ENCODE measurements around the gene BNIP5. TPM values are rescaled to one million over a fixed set of nuclear protein-coding genes. Genes with fewer than 3 reads are reported as not detected.

The BNIP5 gene
- total RNA-seq, 1 experiment from 2014 or later = not detected

DNA sequence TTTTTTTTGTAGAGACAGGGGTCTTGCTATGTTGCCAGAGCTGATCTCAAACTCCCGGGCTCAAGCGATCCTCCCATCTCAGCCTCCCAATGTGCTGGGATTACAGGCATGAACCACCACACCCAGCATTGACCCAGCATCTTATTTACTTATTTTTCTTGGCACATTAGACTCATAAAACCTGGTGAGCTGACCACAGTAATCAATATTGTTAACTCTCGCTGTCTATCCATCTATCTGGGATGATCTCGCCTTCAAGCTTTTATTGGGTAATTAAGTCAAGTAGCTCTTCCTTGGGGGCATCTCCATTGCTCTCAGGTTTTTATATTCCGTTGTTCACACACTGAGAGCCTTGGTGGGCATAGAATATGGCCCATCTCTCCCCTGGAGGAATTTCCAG, 49.8 kb downstream of the BNIP5 start:
- Mint-ChIP-seq H3K4me3 (no peak overlapping the region), H3K36me3 (no peaks in the 10 kb centered on the region), H3K4me1 (peaks cover 10% of the 10 kb centered on the region), H3K27me3 (ENCODE audit: low read depth) (peaks cover 20% of the 10 kb centered on the region), H3K27ac (no peak overlapping the region), H3K9me3 (no peaks in the 10 kb centered on the region)
- DNase-seq (ENCODE audit: low spot score) (no peak), ATAC-seq (no peak)
- ChIA-PET POLR2A (no interaction called here), CTCF (interaction anchor here (1.3 to 6.7 kb wide), 2 partner anchors 16 to 54 kb away, joined by 7 to 65 read pairs; no protein-coding TSS in a partner anchor)
- TF ChIP-seq ZNF532 (CRISPR knock-in tag; IDR thresholded peaks at IDR 0.05; ENCODE audit: borderline replicate concordance) (no peak), ATF6 (CRISPR knock-in tag; IDR thresholded peaks at IDR 0.05) (no peak), ZNF396 (CRISPR knock-in tag; IDR thresholded peaks at IDR 0.05; ENCODE audit: borderline replicate concordance) (no peak), EMX1 (CRISPR knock-in tag; IDR thresholded peaks at IDR 0.05) (no peak), SMAD3 (CRISPR knock-in tag; IDR thresholded peaks at IDR 0.05; ENCODE audit: borderline replicate concordance) (no peak), USF1 (CRISPR knock-in tag; IDR thresholded peaks at IDR 0.05) (no peak), E2F4 (CRISPR knock-in tag; IDR thresholded peaks at IDR 0.05; ENCODE audit: borderline replicate concordance, low read depth) (no peak), NR1H2 (CRISPR knock-in tag; IDR thresholded peaks at IDR 0.05) (no peak), TEAD1 (CRISPR knock-in tag; IDR thresholded peaks at IDR 0.05) (no peak), E2F5 (CRISPR knock-in tag; IDR thresholded peaks at IDR 0.05) (no peak), ZNF232 (CRISPR knock-in tag; IDR thresholded peaks at IDR 0.05) (no peak), ZNF512 (CRISPR knock-in tag; IDR thresholded peaks at IDR 0.05; ENCODE audit: borderline replicate concordance) (no peak), ZBTB21 (CRISPR knock-in tag; IDR thresholded peaks at IDR 0.05; ENCODE audit: borderline replicate concordance) (no peak), GRHL2 (CRISPR knock-in tag; IDR thresholded peaks at IDR 0.05; ENCODE audit: insufficient replicate concordance, severe bottlenecking) (no peak), JUN (CRISPR knock-in tag; IDR thresholded peaks at IDR 0.05) (no peak)
- TF ChIP-seq, protein P1, sequence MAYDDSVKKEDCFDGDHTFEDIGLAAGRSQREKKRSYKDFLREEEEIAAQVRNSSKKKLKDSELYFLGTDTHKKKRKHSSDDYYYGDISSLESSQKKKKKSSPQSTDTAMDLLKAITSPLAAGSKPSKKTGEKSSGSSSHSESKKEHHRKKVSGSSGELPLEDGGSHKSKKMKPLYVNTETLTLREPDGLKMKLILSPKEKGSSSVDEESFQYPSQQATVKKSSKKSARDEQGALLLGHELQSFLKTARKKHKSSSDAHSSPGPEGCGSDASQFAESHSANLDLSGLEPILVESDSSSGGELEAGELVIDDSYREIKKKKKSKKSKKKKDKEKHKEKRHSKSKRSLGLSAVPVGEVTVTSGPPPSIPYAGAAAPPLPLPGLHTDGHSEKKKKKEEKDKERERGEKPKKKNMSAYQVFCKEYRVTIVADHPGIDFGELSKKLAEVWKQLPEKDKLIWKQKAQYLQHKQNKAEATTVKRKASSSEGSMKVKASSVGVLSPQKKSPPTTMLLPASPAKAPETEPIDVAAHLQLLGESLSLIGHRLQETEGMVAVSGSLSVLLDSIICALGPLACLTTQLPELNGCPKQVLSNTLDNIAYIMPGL (CRISPR knock-in tag; IDR thresholded peaks at IDR 0.05) = no peak
- TF ChIP-seq, protein P2, sequence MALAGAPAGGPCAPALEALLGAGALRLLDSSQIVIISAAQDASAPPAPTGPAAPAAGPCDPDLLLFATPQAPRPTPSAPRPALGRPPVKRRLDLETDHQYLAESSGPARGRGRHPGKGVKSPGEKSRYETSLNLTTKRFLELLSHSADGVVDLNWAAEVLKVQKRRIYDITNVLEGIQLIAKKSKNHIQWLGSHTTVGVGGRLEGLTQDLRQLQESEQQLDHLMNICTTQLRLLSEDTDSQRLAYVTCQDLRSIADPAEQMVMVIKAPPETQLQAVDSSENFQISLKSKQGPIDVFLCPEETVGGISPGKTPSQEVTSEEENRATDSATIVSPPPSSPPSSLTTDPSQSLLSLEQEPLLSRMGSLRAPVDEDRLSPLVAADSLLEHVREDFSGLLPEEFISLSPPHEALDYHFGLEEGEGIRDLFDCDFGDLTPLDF (CRISPR knock-in tag; IDR thresholded peaks at IDR 0.05) = no peak
- TF ChIP-seq, protein P3, sequence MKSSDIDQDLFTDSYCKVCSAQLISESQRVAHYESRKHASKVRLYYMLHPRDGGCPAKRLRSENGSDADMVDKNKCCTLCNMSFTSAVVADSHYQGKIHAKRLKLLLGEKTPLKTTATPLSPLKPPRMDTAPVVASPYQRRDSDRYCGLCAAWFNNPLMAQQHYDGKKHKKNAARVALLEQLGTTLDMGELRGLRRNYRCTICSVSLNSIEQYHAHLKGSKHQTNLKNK (CRISPR knock-in tag; IDR thresholded peaks at IDR 0.05) = no peak
- TF ChIP-seq, protein P4, sequence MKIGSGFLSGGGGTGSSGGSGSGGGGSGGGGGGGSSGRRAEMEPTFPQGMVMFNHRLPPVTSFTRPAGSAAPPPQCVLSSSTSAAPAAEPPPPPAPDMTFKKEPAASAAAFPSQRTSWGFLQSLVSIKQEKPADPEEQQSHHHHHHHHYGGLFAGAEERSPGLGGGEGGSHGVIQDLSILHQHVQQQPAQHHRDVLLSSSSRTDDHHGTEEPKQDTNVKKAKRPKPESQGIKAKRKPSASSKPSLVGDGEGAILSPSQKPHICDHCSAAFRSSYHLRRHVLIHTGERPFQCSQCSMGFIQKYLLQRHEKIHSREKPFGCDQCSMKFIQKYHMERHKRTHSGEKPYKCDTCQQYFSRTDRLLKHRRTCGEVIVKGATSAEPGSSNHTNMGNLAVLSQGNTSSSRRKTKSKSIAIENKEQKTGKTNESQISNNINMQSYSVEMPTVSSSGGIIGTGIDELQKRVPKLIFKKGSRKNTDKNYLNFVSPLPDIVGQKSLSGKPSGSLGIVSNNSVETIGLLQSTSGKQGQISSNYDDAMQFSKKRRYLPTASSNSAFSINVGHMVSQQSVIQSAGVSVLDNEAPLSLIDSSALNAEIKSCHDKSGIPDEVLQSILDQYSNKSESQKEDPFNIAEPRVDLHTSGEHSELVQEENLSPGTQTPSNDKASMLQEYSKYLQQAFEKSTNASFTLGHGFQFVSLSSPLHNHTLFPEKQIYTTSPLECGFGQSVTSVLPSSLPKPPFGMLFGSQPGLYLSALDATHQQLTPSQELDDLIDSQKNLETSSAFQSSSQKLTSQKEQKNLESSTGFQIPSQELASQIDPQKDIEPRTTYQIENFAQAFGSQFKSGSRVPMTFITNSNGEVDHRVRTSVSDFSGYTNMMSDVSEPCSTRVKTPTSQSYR (CRISPR knock-in tag; IDR thresholded peaks at IDR 0.05) = no peak
